ENCODE measurements around the gene ZNF202.
A peak's percentile ranks its signal among the peaks of the same experiment; 100 is the strongest.

ZNF202 gene

GRCh38 chr11:123696183-123696582 lies 45.3 kb downstream of the ZNF202 start:
- no peak overlapping the region for H3K4me3 ChIP-seq (ENCODE audit: low read length)
- DNase-seq (ENCODE audit: low read depth, low spot score), result no peak

DNA sequence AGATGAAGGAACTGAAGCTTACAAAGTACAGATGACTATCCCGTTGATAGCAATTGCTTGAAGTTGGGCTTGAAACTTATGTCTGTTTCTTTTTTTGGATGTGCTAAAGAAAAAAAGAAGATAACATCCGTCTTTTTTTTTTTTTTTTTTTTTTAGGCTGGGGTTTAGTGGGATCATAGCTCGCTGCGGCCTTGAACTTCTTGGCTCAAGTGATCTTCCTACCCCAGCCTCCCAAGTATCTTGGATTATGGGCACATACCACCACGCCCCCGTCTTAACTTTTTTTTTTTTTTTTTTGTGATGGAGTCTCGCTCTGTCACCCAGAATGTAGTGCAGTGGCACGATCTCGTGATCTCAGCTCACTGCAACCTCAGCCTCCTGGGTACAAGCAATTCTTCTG lies 46.2 kb downstream of the ZNF202 start:
- DNase-seq (ENCODE audit: low read depth, low spot score), result no peak
- H3K4me3 ChIP-seq (ENCODE audit: low read length), result no peak overlapping the region

- no peak overlapping the region for H3K4me3 ChIP-seq (ENCODE audit: low read length)
- no peak for DNase-seq (ENCODE audit: low read depth, low spot score)
Observed at GRCh38 chr11:123694551-123694950, 46.9 kb downstream of the ZNF202 start.

GRCh38 chr11:123692961-123693360 lies 48.5 kb downstream of the ZNF202 start:
- no peak overlapping the region for H3K4me3 ChIP-seq (ENCODE audit: low read length)
- DNase-seq (ENCODE audit: low read depth, low spot score), result no peak

DNA sequence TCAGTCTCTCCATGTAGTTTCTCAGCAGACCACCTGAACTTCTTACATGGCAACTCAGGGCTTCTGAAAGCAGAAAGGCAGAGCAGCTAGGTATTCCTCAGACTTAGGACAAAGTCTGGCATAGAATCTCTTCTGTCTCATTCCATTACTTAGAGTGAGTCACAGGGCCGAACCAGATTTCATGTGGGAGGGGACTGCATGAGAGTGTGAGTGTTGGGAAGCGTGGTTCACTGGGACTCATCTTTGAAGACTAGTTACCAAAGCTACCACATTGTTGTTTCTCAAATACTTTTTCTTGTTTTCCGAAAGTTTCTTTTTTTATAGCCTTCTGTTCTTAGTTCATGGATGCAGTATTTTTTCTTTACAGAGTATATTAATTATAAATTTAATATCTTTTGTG lies 51.0 kb downstream of the ZNF202 start:
- DNase-seq (ENCODE audit: low read depth, low spot score), result no peak
- H3K4me3 ChIP-seq (ENCODE audit: low read length), result no peak overlapping the region

- H3K4me3 ChIP-seq (ENCODE audit: low read length), result no peak overlapping the region
- no peak for DNase-seq (ENCODE audit: low read depth, low spot score)
Observed at GRCh38 chr11:123684601-123685000, 56.9 kb downstream of the ZNF202 start.

DNA sequence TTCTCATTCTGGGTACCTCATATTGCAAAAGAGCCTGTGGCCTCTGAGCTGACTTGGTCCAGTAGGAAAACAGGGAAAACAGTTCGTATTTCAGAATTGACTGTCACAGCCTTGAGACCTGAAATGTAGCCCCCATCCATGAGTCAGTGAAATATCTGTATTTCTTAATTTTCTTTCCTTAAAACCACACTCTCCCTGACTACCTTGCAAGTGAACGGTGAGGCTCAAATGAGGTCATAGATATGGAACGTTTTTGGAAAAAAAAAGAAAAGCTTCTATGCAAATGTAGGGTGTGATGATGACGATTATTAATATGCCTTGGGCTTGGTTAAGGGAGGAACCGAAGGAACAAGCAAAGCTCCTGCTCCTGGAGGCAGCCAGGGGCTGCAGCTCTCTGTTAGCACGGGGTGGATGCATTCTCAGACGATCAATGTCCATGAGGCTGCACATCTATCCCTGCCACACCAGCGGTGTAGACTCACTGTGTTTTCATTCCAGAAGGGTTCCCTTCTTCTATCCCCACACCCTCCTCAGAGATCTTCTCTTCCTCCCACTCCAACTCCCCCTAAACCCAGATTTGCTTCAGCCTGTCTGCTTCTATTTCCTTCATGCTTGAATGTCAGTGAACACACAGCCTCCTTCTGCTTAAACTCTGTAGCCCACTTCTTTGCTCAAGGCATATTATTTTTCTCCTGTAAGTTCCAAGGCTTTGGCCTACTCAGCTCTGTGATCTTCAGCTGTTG lies 57.9 kb downstream of the ZNF202 start:
- no peak for DNase-seq (ENCODE audit: low read depth, low spot score)
- no peak overlapping the region for H3K4me3 ChIP-seq (ENCODE audit: low read length)

- no peak overlapping the region for H3K4me3 ChIP-seq (ENCODE audit: low read length)
- DNase-seq (ENCODE audit: low read depth, low spot score), result no peak
Observed at GRCh38 chr11:123682696-123683410, 58.6 kb downstream of the ZNF202 start.

- no peak overlapping the region for H3K4me3 ChIP-seq (ENCODE audit: low read length)
- DNase-seq (ENCODE audit: low read depth, low spot score), result peak; percentile 98
Observed at GRCh38 chr11:123681030-123681429, 60.4 kb downstream of the ZNF202 start.

GRCh38 chr11:123678246-123678645 lies 63.2 kb downstream of the ZNF202 start:
- DNase-seq (ENCODE audit: low read depth, low spot score), result no peak
- no peak overlapping the region for H3K4me3 ChIP-seq (ENCODE audit: low read length)

DNA sequence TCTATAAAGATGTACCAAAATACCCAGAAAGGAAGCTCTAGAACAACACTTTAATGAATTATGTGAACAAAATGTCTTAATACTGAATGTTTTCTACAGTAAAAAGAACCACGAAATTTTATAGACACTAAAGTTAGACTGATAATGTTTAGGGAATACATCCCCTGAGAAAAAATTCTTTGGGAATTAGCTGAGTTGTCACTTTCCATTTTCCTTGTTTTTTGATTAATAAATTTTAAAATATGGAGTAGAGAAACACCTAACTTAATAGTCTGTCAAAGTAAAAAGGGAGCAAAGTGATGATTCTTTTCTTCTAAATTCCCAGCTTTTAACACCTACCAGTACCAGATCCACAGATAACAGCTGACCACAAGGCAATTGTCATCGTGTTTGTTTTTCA lies 64.0 kb downstream of the ZNF202 start:
- no peak overlapping the region for H3K4me3 ChIP-seq (ENCODE audit: low read length)
- DNase-seq (ENCODE audit: low read depth, low spot score), result no peak

- no peak overlapping the region for H3K4me3 ChIP-seq (ENCODE audit: low read length)
- no peak for DNase-seq (ENCODE audit: low read depth, low spot score)
Observed at GRCh38 chr11:123674297-123674696, 67.2 kb downstream of the ZNF202 start.

Data from Jurkat, Clone E6-1 (cell line).